Mesothelial cell of epicardium (in vitro differentiated cells): ENCODE measurements around the gene AWAT2. TPM values are rescaled to one million over a fixed set of nuclear protein-coding genes. Genes with fewer than 3 reads are reported as not detected.
A peak's percentile ranks its signal among the peaks of the same experiment; 100 is the strongest.

Source experiments
- DNase-seq, 2 experiments: peaks; one replicate each; pipeline ENCODE4 v3.0.0; 2021; ENCODE audit warnings: low spot score in 2 of 2; ENCODE audit not compliant: unreplicated experiment in 2 of 2
- H3K27ac Mint-ChIP-seq: 2 replicates; pipeline ENCODE4 v1.8.0; 2021; ENCODE audit warnings: mixed read lengths
- H3K27me3 Mint-ChIP-seq: 2 replicates; pipeline ENCODE4 v1.8.0; 2021; ENCODE audit warnings: low read depth, mixed read lengths
- H3K36me3 Mint-ChIP-seq: 2 replicates; pipeline ENCODE4 v1.8.0; 2021; ENCODE audit warnings: mixed read lengths
- H3K4me1 Mint-ChIP-seq: 2 replicates; pipeline ENCODE4 v1.8.0; 2021; ENCODE audit warnings: mixed read lengths
- H3K4me3 Mint-ChIP-seq: 2 replicates; pipeline ENCODE4 v1.8.0; 2021; ENCODE audit warnings: mild to moderate bottlenecking, moderate library complexity, mixed read lengths
- H3K9me3 Mint-ChIP-seq: 2 replicates; pipeline ENCODE4 v1.8.0; 2021; ENCODE audit warnings: mixed read lengths
- microRNA-seq: library from miRNA; unstranded; fragments of <30 nt; microRNA quantifications from one replicate; pipeline ENCODE4 v1.2.0, GENCODE V29; 2021; ENCODE audit warnings: inconsistent platforms, mixed read lengths
- total RNA-seq: library from RNA; stranded (reverse); gene quantifications from 3 replicates; pipeline ENCODE4 v1.2.1, GENCODE V29; 2021
- TF ChIP-seq, protein P1 (sequence below): fragments of 200-600 bp; sonication (generic); IDR thresholded peaks from one replicate; pipeline ENCODE4 v1.5.0; 2021; ENCODE audit warnings: antibody characterized with exemption; ENCODE audit not compliant: unreplicated experiment

AWAT2 gene
- total RNA-seq, 1 donor from 2014 or later: not detected

DNA sequence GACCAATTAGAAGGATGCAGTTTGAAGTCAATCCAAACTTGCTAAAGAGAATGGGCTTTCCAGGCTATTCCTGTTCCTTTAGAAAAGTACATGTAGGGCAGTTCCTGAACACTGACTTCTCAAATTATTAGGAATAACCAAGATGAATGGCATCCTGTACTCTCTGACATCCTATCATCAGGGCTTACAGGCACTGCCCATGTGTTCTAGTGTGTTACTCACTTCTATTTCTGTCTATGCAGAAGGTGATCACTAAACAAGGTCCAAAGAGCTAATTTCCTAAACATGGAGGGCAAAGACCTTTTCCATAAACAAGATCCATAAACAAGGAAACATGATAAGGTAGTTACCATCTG lies 53.6 kb downstream of the AWAT2 start:
- Mint-ChIP-seq H3K27ac (no peak overlapping the region), H3K4me1 (no peaks in the 10 kb centered on the region), H3K27me3 (no peaks in the 10 kb centered on the region), H3K36me3 (no peaks in the 10 kb centered on the region), H3K9me3 (peaks cover 36% of the 10 kb centered on the region), H3K4me3 (no peak overlapping the region)
- no peak for DNase-seq
- TF ChIP-seq, protein P1, sequence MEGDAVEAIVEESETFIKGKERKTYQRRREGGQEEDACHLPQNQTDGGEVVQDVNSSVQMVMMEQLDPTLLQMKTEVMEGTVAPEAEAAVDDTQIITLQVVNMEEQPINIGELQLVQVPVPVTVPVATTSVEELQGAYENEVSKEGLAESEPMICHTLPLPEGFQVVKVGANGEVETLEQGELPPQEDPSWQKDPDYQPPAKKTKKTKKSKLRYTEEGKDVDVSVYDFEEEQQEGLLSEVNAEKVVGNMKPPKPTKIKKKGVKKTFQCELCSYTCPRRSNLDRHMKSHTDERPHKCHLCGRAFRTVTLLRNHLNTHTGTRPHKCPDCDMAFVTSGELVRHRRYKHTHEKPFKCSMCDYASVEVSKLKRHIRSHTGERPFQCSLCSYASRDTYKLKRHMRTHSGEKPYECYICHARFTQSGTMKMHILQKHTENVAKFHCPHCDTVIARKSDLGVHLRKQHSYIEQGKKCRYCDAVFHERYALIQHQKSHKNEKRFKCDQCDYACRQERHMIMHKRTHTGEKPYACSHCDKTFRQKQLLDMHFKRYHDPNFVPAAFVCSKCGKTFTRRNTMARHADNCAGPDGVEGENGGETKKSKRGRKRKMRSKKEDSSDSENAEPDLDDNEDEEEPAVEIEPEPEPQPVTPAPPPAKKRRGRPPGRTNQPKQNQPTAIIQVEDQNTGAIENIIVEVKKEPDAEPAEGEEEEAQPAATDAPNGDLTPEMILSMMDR: no peak

DNA sequence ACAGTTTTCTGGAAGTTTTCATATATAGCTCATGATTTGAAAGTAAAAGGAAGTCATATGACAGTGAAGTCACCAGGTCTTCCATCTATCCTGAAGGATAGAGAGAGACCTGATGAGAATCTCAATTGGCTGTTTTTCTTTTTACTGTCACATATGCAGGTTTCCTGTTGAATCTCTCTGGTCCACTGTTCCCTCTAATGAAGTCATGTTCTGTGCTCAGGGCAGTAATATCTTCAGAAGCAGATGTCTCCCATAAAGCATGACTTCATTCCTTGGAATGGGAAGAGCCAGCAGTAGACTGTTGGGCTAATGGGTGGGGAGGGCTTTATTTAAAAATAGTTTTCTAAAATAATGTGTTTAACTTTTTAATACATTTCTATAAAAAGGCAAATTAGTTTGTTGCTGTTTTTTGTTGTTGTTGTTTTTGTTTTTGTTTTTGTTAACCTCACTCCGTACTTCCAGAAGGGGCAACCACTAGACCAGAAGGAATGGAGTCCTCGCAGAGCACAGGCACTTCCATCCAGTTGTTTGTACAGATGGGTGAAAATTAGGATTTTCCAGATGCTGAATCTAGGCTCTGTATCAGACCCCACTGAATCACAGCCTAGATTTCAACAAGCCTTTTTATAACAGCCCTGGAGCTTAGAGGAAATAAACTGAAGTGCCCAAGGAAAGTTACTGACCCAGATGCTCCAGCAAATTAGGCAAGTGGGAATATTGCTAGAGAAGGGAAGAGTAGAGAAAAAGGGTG lies 54.2 kb downstream of the AWAT2 start:
- Mint-ChIP-seq H3K4me1 (no peaks in the 10 kb centered on the region), H3K36me3 (no peaks in the 10 kb centered on the region), H3K27ac (no peak overlapping the region), H3K9me3 (peaks cover 36% of the 10 kb centered on the region), H3K27me3 (no peaks in the 10 kb centered on the region), H3K4me3 (no peak overlapping the region)
- no peak for DNase-seq
- TF ChIP-seq, protein P1: no peak

DNA sequence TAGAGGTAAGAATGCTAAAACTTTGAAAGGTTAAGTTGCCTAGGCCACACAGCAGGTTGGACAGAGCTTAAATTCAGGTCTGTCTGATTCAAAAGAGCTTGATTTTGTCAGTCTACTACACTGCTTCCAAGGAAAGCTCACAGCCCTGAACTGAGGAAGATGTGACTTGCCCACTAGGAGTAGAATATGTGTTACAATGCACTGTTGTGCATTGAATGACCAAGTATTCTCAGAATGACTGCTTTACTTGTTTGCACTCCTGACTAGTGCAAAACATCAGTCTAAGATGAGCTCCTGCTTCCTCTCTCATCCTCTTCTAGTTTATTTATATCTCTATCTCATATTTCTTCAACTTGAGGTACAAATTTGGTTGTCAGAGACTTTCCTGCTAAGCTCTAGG lies 56.2 kb downstream of the AWAT2 start:
- DNase-seq: no peak
- no peak overlapping the region for H3K27ac Mint-ChIP-seq
- H3K9me3 Mint-ChIP-seq: peaks cover 31% of the 10 kb centered on the region
- H3K4me3 Mint-ChIP-seq: no peak overlapping the region
- TF ChIP-seq, protein P1: no peak
- H3K27me3 Mint-ChIP-seq: no peaks in the 10 kb centered on the region
- no peaks in the 10 kb centered on the region for H3K36me3 Mint-ChIP-seq
- H3K4me1 Mint-ChIP-seq: no peaks in the 10 kb centered on the region

DNA sequence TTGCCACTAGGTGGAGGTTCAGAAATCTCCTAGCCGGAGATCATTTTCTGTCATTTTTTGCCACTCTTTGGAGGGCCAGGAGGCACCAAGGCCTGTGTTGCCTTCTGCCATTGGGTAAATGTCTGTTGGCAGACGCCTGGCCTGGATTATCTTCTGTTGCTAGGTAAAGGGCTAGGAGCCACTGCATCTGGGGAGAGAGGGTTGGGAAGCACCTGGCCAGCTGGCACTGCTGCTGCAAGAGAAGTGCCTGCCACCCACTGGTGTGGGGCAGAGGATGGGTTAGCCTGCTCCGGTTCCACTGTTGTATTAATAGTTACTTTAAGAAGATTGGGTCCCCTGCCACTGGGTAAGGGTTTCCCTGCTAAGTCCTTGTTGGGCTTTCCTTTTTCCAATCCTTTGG lies 58.1 kb downstream of the AWAT2 start:
- Mint-ChIP-seq H3K27me3 (no peaks in the 10 kb centered on the region), H3K36me3 (no peaks in the 10 kb centered on the region), H3K4me1 (no peaks in the 10 kb centered on the region), H3K9me3 (peaks cover 19% of the 10 kb centered on the region), H3K27ac (no peak overlapping the region), H3K4me3 (no peak overlapping the region)
- TF ChIP-seq, protein P1: no peak
- no peak for DNase-seq

Small RNA genes within 50 kb of the gene (microRNA-seq; reads per million reads assigned to microRNA genes)
- gene MIR676: 11.4 reads per million, percentile 34 among the genes with 10 or more reads in this experiment

Other genes starting within 250 kb of the AWAT2 start
- not detected in 3 replicates for gene OTUD6A, start 12.5 kb upstream of the AWAT2 start, total RNA-seq
- 60.1 to 63.9 TPM (median 61.1 TPM) in 3 replicates for gene IGBP1, start 83.5 kb upstream of the AWAT2 start, total RNA-seq
- gene DGAT2L6, start 127.5 kb upstream of the AWAT2 start, total RNA-seq: not detected in 3 replicates
- gene AWAT1, start 184.7 kb upstream of the AWAT2 start, total RNA-seq: not detected in 3 replicates
- gene P2RY4, start 210.3 kb upstream of the AWAT2 start, total RNA-seq: 0.94 to 1.1 TPM (median 0.97 TPM) in 3 replicates
- gene ARR3, start 218.4 kb upstream of the AWAT2 start, total RNA-seq: not detected in 3 replicates
- gene RAB41, start 232.2 kb upstream of the AWAT2 start, total RNA-seq: not detected in 3 replicates
- 32.1 to 34.8 TPM (median 32.5 TPM) in 3 replicates for gene PDZD11, start 240.0 kb upstream of the AWAT2 start, total RNA-seq
- gene KIF4A, start 240.2 kb upstream of the AWAT2 start, total RNA-seq: 12.2 to 13.1 TPM (median 12.7 TPM) in 3 replicates